GM18517 (cell line): ENCODE results near the gene MRPS15.

Experiments used
- ATAC-seq: cut with Tn5 transposase; IDR thresholded peaks from one replicate; pipeline ENCODE4 v1.9.1; 2021; ENCODE audit warnings: mild to moderate bottlenecking, moderate library complexity; ENCODE audit not compliant: unreplicated experiment

Gene MRPS15

DNA sequence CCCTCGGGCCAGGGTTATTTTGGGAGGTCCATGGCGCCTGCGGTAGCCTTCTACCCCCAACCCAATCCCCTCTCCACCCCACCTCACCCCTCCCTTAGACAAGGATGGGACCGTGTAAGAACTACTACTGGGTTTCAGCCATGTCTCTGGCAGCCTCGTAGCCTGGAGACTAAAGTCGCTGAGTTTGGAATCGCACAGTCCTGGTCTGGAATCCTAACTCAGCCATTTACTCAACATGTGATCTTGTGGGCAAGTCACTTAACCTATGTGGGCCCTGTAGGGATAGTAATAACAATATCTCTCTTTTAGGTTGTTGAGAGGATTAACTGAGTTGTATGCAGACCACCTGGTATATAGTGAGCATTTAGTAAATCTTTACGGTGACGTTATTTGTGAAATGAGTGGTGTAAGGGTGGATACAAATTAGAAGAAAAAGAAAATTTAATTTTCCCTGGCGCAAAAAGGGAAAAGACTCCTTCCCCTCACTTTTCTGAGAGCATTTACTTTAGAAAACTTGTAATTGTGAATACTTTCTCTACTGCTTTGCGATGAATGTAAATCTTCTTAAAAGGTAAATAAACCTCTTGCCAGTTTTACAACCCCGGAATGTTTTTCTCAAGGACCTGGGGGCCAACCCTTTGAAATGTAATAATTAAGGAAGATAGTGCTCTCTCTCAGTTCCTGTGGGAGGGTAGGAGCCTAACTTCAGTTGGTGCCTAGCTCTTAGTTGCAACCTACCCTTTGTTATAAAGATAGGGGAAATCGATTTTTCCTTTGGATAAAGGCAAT is 615 bp upstream of the MRPS15 start:
- no peak for ATAC-seq

DNA sequence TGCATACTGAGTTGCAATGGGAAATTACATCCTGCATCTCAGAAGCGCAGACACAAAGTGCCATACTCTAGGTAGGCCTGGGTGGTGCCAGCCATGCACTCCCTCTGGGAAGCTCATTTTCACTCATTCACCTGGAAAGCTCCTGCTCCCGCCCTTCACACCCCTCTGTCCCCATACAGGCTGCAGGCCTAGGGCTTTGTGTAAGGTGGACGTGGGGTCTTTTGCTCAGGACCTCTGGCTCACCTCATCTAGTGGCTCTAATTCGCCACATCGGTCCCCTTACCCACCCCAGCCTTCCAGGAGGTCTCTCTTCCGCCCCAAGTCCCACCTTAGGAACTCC is 751 bp downstream of the MRPS15 start:
- ATAC-seq: no peak

DNA sequence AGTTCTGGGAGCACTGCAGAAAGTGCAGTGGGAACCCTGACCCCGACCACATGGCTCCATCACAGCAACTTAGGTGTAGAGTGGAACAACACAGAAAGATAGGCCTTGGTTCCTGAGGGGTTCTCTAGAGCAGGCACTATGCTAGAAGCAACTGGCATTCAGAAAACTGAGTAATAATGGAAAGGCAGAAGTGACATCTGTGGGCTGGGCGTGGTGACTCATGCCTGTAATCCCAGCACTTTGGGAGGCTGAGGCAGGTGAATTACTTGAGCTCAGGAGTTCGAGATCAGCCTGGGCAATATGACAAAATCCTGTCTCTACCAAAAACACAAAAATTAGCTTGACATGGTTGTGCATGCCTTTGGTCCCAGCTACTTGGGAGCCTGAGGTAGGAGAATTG is 5.3 kb downstream of the MRPS15 start:
- no peak for ATAC-seq

DNA sequence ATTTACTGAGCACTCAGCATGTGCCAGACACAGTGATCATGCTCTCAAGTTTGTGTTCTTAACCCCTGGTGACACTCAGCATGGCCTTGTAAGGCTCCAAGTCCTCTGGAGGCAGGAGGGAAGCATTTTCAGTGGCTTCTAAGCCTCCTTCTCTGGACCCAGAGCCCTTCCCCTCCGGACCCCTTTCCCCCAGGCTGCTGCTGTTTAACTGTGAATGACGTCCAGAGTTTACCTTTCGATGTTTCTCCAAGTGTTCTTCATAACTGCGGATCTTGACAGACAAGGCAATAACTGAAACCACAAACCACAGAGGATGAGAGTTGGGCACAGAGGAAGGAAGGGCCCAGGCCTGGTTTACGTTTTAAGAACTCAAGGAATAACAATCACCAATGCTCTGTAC is 6.5 kb downstream of the MRPS15 start:
- ATAC-seq: no peak

DNA sequence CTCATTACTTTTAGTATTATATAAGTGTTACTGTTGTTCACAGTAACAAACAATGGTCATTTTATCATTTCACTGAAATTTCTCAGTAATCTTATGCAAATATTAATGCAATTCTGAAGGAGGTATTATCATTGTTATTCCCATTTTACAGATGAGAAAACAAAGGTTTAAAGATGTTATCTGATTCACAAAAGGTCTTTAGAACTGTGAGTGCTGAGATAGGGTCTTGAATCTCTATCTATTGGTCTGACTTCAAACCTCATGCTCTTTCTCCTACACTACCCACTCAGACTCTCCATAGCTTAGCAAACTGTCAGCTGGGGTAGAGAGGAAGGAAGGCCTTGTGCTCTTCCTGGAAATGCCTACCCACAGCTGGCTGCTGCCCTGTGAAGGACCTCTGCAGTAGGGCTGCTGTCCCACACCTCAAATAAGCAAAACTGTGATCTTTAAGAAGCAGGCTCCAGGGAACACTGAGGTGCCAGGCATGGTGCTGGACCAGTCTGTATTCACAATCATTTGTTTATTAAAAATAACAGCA is 7.7 kb downstream of the MRPS15 start:
- no peak for ATAC-seq

DNA sequence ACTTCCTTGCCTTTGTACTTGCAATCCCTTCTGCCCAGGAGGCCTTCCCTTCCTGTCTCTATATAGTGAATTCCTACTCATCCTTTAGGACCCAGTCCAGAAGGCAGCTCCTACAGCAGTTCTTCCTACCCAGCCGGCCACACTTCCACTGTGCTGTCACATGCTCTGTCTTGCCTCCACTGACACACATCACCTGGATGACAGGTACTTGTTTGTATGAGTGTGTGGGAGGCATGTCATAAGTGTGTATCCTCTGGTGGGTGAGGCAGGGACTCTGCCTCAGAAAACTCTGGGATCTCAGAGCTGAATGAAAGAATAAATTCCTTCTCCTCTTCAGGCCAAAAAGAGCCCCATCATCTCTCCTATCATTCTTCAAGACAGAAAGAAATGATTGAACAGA is 8.8 kb downstream of the MRPS15 start:
- no peak for ATAC-seq

DNA sequence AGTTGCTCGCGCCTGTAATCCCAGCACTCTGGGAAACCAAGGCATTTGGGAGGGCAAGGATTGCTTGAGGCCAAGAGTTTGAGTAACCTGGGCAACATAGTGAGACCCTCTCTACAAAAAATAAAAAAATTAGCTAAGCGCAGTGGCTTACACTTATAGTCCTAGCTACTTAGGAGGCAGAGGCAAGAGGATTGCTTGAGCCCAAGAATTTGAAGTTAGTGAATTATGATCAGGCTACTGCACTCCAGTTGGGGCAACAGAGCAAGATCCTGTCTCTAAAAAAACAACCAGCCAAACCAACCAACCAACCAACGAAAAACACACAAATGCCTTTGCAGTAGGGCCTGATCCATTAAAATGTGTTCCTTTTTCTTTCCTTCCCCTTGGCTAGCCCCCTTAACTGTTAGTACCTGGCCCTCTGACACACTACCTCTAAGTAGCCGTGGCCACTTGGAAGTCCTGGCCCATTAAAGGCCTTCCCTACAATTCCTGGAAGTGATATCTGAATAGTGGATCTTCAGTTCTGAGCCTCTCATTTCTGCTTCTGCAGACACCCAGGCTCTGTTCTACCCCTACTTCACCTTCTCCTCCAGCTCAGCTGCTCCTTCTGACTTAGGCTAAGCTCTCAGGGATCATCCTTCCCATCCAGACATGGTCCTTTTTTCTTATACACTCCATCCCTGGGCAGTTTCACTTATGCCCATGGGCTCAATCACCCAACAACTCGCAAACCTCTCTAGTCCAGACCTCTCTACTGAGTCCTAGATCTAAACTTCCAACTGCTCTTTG is 10.4 kb downstream of the MRPS15 start:
- no peak for ATAC-seq

DNA sequence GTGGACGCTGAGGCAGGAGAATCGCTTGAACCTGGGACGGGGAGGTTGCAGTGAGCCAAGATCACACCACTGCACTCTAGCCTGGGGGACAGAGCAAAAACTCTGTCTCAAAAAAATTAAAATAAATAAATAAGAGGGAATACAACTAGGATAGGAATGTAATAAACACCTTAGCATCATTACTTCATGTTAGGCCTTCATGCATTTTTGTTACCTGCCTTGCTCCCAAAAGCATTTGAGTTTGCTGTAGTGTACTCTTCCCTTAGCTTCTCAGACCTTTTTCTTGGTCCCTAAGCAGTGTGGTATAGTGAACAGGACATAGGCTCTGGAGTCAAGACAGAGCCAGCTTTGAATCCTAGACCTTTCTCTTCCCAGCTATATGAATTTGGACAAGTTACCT is 11.1 kb downstream of the MRPS15 start:
- ATAC-seq: no peak

DNA sequence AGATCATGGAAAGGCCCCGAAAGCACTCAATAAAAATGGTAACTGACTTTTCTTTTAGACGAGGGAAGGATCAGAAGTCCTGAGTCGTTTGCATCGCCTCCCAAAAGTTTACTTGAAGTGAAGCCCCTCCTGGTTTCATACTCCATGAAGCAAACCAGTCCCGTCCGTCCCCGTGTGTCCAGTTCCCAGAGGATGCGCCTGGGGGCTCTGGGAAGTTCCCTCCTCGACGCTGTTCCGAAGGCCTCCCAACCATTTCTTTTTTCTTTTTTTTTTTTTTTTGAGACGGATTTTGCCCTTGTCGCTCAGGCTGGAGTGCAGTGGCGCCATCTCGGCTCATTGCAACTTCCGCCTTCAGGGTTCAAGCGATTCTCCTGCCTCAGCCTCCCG is 13.3 kb downstream of the MRPS15 start:
- ATAC-seq: no peak

DNA sequence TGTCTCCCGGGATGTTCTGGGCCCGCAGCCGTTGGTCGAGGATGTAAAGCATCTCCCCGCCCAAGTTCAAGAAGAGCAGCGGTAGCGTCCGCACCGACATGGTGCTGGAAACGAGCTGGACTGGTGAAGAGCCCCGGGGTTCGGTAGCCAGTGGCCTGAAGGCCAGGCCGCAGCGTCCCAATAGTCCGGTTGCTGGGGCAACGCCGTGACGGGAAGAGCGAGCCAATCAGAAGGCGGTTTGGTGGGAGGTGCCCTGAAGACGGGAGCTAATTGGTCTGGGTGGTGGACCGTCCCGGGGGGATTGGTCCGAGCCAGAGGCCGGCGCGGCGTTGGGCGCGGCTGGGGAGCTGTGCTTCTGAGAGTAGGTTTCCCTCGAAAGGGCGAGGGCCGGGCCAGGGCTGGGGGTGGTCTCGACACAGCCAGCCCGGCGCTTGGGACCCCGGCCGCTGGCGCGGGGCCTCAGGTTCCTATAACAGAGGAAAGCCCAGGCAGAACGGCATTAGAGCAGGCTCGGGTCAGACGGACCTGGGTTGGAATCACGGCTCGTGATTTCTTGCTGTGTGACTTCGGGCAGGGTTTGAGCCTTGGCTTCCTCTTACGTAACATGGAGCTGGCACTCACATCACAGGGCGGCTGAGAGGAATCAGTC is 13.8 kb downstream of the MRPS15 start, which contains the start of gene OSCP1:
Gene OSCP1, minus strand, starts transcription at position 182 of the 649 bp plus-strand sequence. Its CDS starts 82 bp downstream, at position 100.
- peak; percentile 99 for ATAC-seq

DNA sequence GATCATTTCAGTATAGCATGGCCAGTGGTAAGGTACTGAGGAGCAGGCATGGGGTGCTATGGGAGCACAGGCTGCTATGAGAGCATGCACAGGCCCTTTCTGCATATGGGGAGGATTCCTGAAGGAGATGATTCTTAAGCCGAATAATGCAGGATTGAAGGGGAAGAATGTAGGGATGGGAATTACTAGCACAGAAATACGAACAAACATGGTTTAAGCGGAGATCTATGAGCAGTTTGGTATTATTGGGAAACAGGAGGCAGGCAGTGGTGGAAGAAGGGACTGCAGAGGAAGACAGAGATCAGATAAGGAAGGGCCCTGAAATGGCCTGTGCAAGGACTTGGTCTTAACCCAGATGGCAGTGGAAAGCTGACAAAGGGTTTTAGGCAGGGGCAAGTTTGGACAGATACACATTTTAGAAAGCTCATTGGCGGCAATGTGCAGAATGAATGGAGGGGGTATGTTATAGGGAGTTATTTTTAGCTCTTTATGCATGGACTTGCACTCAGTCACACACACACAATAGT is 15.6 kb downstream of the MRPS15 start:
- ATAC-seq: no peak

DNA sequence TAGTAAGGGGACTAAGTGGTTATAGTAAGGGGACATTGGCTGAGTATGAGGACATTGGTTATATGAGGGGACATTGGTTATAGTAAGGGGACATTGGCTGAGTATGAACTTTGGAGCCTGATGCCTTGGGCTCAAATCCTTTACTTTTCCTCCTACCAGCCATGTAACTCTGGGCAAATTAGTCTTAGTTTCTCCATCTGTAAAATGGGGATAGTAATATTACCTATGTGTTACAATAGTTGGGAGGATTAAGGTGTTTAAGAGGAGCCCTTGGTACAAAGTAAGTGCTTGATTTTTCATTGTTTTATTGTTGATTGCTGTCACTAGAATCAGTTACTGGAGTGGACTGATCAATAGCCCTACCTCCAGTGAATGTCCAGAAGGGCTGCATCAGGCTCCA is 16.7 kb downstream of the MRPS15 start:
- ATAC-seq: no peak

DNA sequence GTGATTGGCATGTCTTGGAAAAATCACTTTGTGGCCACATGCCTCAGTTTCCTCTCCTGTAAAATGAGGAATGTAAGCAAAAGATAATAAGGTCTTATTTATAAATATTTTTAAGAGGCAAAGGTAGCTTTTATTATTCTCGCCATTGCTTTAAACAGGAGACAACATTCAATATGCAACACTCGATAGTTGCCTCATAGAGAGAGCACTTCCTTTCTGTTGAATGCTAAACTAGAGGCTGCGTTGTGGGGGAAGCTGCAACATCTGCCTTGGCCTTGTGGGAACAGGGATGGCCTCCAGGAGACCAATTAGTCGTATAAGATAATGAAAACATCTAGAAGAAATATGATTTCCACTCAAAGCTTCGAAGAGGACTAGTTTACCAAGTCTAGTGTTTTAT is 17.4 kb downstream of the MRPS15 start:
- no peak for ATAC-seq

DNA sequence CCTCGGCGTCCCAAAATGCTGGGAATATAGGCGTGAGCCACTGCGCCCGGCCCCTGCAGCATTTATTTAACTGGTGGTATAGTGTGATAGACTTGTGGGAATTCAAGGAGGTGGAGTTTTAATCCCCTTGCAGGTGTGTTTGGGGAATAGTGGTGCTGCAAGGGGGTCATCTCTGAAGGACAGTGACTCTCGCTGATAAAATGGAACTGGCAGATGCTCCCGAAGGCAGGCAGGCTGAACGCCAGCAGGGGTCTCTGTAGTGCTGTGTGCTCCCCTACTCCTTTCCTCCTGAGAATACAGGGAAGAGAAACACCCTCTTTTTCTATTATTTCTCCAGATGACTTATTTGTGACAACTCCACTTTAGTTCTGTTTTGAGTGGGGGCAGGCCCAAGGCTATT is 17.9 kb downstream of the MRPS15 start:
- no peak for ATAC-seq

DNA sequence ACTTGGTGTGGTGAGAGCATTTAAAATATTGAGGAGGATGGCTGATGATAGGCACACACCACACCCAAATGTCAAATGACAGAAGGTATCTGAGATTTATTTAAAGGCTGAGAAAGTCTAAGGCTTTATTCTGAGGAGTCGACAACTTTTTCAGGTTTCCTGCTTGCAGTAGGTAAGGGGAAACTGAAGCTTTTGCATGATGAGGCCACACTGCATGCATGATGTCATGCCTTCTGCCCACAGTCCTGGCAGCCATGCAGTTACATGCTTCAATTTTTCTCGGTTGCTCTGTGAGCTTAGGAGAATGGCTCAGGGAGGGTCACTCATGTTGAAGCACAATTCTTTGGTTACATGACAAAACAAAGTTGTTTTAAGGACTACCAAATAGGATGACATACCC is 20.9 kb downstream of the MRPS15 start:
- no peak for ATAC-seq

DNA sequence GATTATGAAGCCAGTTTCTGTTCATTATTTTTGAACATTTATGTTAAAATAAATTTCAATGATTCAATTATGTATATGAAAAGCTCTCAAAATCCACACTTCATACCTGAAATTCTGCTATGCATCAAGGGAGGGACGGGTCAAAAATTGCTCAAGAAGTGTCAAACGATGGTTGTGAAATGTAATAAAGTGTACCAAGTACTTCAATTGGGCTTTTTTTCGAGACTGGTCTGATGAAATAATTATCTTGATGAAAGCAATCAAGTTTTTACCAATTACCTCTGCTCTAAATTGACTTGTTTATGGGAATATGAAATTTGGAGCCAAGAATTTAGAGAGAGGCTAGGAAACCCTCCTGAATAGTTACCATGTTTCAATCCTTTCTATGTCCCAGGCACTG is 21.8 kb downstream of the MRPS15 start:
- ATAC-seq: no peak

DNA sequence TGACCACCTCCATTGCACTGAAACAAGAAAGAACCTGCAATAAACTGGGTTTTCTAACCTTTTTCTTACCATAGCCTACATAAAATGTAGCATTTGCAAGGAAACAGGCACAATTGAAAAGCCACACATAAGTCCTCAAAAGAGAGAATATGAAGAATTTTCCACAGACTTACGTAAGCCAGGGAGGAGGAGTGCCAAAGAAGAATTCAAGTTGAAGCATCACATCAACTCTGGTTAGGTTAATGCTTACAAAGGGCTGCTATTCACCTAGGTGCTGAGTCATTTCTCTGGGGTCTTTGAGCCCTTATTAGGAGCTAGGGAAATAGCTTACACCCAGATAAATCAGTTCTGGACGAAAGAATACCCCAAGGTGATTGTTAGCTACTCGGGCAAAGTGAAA is 23.5 kb downstream of the MRPS15 start:
- ATAC-seq: no peak

DNA sequence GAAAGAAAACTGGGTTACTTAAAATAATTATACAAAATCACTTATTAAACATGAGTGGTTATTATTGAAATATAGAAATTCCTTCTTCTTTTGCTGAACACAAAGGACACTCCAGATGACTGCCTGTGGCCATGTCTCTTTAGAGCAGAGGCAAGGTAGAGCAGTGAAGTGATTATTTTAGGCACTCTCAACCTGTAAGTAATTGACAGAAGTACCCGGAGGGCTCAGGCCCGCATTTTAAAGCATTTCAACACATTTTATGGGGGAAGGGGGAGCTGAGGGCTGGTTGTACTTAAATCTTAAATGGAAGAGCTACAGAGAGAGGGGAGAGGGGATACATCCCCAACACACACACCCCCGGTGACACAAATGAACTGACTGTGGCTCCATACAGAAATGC is 24.1 kb downstream of the MRPS15 start:
- ATAC-seq: no peak

DNA sequence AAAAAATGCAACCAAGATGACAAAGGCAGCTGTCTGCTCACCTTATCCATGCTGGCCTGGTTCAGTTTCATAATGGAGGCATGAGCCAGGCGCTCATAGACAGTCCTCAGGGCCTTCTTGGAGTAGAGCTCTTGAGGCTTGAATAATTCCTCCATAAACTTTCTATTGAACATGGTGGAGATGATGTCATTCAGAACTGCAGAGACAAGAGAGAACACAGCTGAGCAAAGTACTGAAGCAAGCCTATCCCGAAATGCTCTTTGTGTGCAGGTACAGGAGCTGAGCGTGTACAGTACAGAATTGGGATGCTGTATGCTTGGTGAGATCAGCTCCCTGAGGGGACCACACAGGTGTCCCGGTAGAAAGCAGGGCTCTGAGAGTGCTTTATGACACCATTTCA is 25.5 kb downstream of the MRPS15 start:
- no peak for ATAC-seq

DNA sequence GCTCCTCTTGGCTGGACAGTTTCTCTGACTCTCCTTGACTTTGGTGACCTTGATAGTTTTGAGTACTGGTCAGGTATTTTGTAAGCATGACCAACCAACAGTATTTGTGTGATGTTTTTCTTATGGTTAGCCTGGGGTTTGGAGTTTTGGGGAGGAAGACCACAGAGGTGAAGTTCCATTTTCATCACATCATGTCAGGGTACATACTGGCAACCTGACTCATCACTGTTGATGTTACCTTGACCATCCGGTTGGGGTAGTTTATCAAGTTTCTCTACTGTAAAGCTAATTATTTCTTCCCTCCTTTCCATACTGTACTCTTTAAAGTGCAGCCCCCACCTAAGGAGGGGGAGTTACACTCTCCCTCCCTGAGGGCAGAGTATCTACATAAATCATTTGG is 27.4 kb downstream of the MRPS15 start:
- ATAC-seq: no peak

DNA sequence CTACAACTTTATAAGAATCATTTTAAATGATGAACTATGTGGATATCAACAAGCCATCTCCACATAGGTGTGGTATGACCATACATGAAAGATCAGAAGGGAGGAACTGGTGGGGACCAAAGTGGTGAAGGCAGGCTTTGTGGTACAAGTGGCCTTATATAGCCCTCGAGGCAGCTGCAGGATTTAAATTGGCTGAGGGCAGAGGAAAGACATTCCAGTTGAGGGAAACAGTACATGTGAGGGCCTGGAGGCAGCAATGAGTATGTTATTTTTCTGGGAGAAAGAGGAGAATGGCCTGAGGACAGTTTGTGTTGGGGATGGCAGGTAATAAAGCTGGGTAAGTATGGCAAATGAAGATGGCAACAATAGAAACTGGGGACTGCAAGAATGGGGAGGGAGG is 31.1 kb downstream of the MRPS15 start:
- no peak for ATAC-seq
